Heart left ventricle (tissue), 16 donors: ENCODE results near the gene SYMPK. TPM values are rescaled to one million over a fixed set of nuclear protein-coding genes. Genes with fewer than 3 reads are reported as not detected.
A peak's percentile ranks its signal among the peaks of the same experiment; 100 is the strongest.

Experiments
- ATAC-seq, 4 donors: fragments of 200-7000 bp; cut with Tn5 transposase; one replicate each; pipeline ENCODE4 v1.9.1; 2020 to 2022; ENCODE audit warnings: moderate library complexity in 4 of 4, mild to moderate bottlenecking in 3 of 4, moderate number of reproducible peaks in 1 of 4
- DNase-seq, 5 donors: peaks; one replicate each; pipeline ENCODE4 v3.0.0-alpha.2; 2020
- H3K27ac ChIP-seq, 12 donors: fragments of 200-600 bp; sonication (generic) in 4 of 12; one replicate each; pipeline versions ENCODE4 v1.5.0 to v1.8.0; 2016 to 2022; ENCODE audit warnings: mild to moderate bottlenecking in 2 of 12
- H3K27me3 ChIP-seq, 9 donors: fragments of 200-600 bp; sonication (generic) in 2 of 9; one replicate each; pipeline versions ENCODE4 v1.5.1 to v1.8.0; 2016 to 2022; ENCODE audit warnings: mild to moderate bottlenecking in 3 of 9
- H3K36me3 ChIP-seq, 9 donors: fragments of 200-600 bp; sonication (generic) in 2 of 9; one replicate each; pipeline versions ENCODE4 v1.5.0 to v1.8.0; 2018 to 2022; ENCODE audit warnings: mild to moderate bottlenecking in 2 of 9
- H3K4me1 ChIP-seq, 12 donors: fragments of 200-600 bp; sonication (generic) in 4 of 12; one replicate each; pipeline versions ENCODE4 v1.5.0 to v1.8.0; 2016 to 2022; ENCODE audit warnings: mild to moderate bottlenecking in 3 of 12
- H3K4me3 ChIP-seq, 12 donors: fragments of 200-600 bp; sonication (generic) in 4 of 12; one replicate each; pipeline versions ENCODE4 v1.5.0 to v1.8.0; 2017 to 2022; ENCODE audit warnings: mild to moderate bottlenecking in 9 of 12, moderate library complexity in 4 of 12
- H3K9me3 ChIP-seq, 12 donors: fragments of 200-600 bp; sonication (generic) in 4 of 12; one replicate each; pipeline versions ENCODE4 v1.5.0 to v1.8.0; 2016 to 2022; ENCODE audit warnings: mild to moderate bottlenecking in 1 of 12
- POLR2A ChIP-seq, 2 donors: fragments of 450-650 bp; IDR thresholded peaks; one replicate each; pipeline ENCODE4 v1.6.1; 2017; ENCODE audit warnings: antibody characterized with exemption in 2 of 2, mild to moderate bottlenecking in 2 of 2, moderate library complexity in 2 of 2
- WGBS, 4 donors: extraction: QIAGEN DNeasy Blood & Tissue Kit in 2 of 4; methylation state at CpG; one replicate each; pipeline versions ENCODE4 v1.1.5 to v1.1.7; 2013 to 2018; 5-methylcytosine and 5-hydroxymethylcytosine counted together
- intact Hi-C, 10 donors: fragments of 100-400 bp; cut with DNase I; formaldehyde crosslinking; loops; one replicate each; pipeline versions ENCODE4 v1.11.1 to v1.14.2; 2022
- polyA plus RNA-seq, 2 donors: library from polyadenylated mRNA; stranded (reverse); fragments of 200-250 nt; gene quantifications; one replicate each; pipeline ENCODE4 v1.2.3, GENCODE V29; 2013
- total RNA-seq, 9 donors: library from RNA; depleted of rRNA in 2 of 9; stranded (reverse); fragments of >200 nt in 2 of 9; fragmentation: NEBNext Ultra II Directional in 3 of 9; extraction: Animal tissue kit (Norgen Biotek cat#: 25700) in 3 of 9; gene quantifications; one replicate each; pipeline versions ENCODE4 v1.1.0 to v1.2.4, GENCODE V29; 2016 to 2023
- TF ChIP-seq, protein P1 (sequence below), 12 donors: fragments of 200-600 bp; sonication (generic) in 4 of 12; IDR thresholded peaks; one replicate each; pipeline versions ENCODE4 v1.5.0 to v1.8.0; 2018 to 2022; ENCODE audit warnings: antibody characterized with exemption in 12 of 12, mild to moderate bottlenecking in 5 of 12
- donor health status: ischemic (EF 13 %, LVEDD 7.1; RV severe dilation, severe dysfunction).
- donor health status: healthy with polysubstance abuse.
- donor health status: DM: no; HTN: yes; CAD: no.
- donor health status: DM: no; HTN: no; CAD: no.
- donor health status: ischemic (EF 25% LVEDD 6.9; RV normal size, moderate dysfunction).
- donor health status: ischemic (EF 25% LVEDD 5.7; RV mildly dilated, moderate dysfunction).
- donor health status: healthy.
- donor health status: DM: yes; HTN: yes; CAD: no.
- donor health status: ischemic (EF 35%, LVEDD 5.7; RV mildly dilated, moderate dysfunction).
- donor health status: nonischemic (EF 11% LVEDD 7.7; RV severe dilation, severe dysfunction).
- donor health status: DM: yes; HTN: yes; CAD: no.
- donor health status: PGD.
- donor health status: ischemic (EF 29% LVEDD 5.4; RV normal size, mild dysfunction).
- donor health status: nonischemic (EF 23%, LVEDD 6.1; RV moderate dilation, normal function).

The SYMPK gene
- total and polyA plus RNA-seq, 11 donors, result 21.9 to 47.7 (median 34.3) TPM

GRCh38 chr19:45901432-45901911, 38.5 kb upstream of the SYMPK start:
- WGBS, 4 donors, result 4 to 24% (median 14%) methylated on average over 33 to 69 of the region's 69 CpGs
- H3K27ac ChIP-seq, result peak overlapping the region in 3 of 12 donors; percentile 20 to 81 (median 79)
- peak overlapping the region; percentile 52 to 84 (median 77) for H3K4me3 ChIP-seq

DNA sequence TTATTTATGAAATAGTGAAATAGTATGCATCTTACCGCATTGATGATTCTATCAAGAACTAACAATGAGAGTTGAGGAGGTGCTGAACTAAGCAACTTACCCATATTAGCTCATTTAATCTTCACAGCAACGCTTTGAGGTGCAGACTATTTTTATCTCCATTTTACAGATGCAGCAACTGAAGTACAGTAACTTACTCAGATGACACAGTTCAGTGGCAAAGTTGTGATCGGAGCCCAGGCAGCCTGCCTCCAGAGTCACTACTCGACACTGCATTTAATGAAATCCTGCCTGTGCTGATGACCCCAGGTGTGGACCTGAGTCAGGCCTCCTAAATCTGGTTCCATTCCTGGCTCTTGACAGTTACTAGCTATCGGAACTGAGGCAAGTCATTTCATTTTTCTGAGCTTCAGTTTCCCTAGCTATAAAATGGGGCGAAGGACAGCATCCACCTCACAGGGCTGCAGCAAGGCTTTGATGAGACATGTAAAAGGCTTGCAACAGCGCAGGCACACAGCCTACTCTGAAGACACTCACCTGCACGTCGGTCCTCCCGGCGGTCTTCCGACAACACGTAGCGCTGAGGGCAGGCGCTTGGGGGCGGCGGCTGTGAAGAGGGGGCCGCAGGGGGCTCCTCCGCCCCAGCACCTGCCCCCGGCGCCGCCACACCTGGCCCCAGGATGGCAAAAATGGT, 37.9 kb upstream of the SYMPK start:
- no peak for TF ChIP-seq POLR2A (IDR thresholded peaks at IDR 0.05)
- TF ChIP-seq, protein P1, sequence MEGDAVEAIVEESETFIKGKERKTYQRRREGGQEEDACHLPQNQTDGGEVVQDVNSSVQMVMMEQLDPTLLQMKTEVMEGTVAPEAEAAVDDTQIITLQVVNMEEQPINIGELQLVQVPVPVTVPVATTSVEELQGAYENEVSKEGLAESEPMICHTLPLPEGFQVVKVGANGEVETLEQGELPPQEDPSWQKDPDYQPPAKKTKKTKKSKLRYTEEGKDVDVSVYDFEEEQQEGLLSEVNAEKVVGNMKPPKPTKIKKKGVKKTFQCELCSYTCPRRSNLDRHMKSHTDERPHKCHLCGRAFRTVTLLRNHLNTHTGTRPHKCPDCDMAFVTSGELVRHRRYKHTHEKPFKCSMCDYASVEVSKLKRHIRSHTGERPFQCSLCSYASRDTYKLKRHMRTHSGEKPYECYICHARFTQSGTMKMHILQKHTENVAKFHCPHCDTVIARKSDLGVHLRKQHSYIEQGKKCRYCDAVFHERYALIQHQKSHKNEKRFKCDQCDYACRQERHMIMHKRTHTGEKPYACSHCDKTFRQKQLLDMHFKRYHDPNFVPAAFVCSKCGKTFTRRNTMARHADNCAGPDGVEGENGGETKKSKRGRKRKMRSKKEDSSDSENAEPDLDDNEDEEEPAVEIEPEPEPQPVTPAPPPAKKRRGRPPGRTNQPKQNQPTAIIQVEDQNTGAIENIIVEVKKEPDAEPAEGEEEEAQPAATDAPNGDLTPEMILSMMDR (IDR thresholded peaks at IDR 0.05), result no peak
- no peak for ATAC-seq
- Histone ChIP-seq H3K4me1 (peaks cover 3 to 26% (median 16%) of the 10 kb centered on the region in 12 donors), H3K27ac (peak overlapping the region in 2 of 12 donors; percentile 20 to 81), H3K9me3 (no peaks in the 10 kb centered on the region), H3K27me3 (no peaks in the 10 kb centered on the region), H3K36me3 (peaks cover 0 to 39% (median 22%) of the 10 kb centered on the region in 9 donors), H3K4me3 (peak overlapping the region; percentile 52 to 84 (median 77))
- DNase-seq, result no peak
- 73 to 78% (median 75%) methylated on average over 11 to 22 of the region's 22 CpGs for WGBS, 4 donors
- intact Hi-C loops, result loop anchor here in 2 of 10 donors (5.0 kb wide), 2 partner anchors 106 to 116 kb away; no protein-coding TSS in a partner anchor

More at GRCh38 chr19:45901432-45901911, 38.5 kb upstream of the SYMPK start:
- intact Hi-C loops, result loop anchor here in 2 of 10 donors (5.0 kb wide), 2 partner anchors 106 to 116 kb away; no protein-coding TSS in a partner anchor
- no peaks in the 10 kb centered on the region for H3K9me3 ChIP-seq
- no peaks in the 10 kb centered on the region for H3K27me3 ChIP-seq
- TF ChIP-seq, protein P1 (IDR thresholded peaks at IDR 0.05), result no peak
- TF ChIP-seq POLR2A (IDR thresholded peaks at IDR 0.05), result no peak
- H3K4me1 ChIP-seq, result peaks cover 3 to 26% (median 16%) of the 10 kb centered on the region in 12 donors
- DNase-seq, result peak in 3 of 5 donors; percentile 36 to 58 (median 50)
- H3K36me3 ChIP-seq, result peaks cover 0 to 39% (median 21%) of the 10 kb centered on the region in 9 donors
- ATAC-seq, result no peak

- Histone ChIP-seq H3K9me3 (no peaks in the 10 kb centered on the region), H3K4me3 (no peak overlapping the region), H3K36me3 (peaks cover 0 to 47% (median 29%) of the 10 kb centered on the region in 9 donors), H3K27ac (no peak overlapping the region), H3K27me3 (no peaks in the 10 kb centered on the region), H3K4me1 (peaks cover 3 to 26% (median 16%) of the 10 kb centered on the region in 12 donors)
- DNase-seq, result no peak
- ATAC-seq, result no peak
- intact Hi-C loops, result loop anchor here in 2 of 10 donors (5.0 kb wide), 2 partner anchors 107 to 117 kb away; no protein-coding TSS in a partner anchor
- TF ChIP-seq, protein P1 (IDR thresholded peaks at IDR 0.05), result no peak
- no peak for TF ChIP-seq POLR2A (IDR thresholded peaks at IDR 0.05)
- 94 to 98% (median 96%) methylated on average over 4 of the region's 4 CpGs for WGBS, 4 donors
These were observed 37.1 kb upstream of the SYMPK start for GRCh38 chr19:45899919-45900589.

- Histone ChIP-seq H3K4me1 (peaks cover 3 to 26% (median 16%) of the 10 kb centered on the region in 12 donors), H3K36me3 (peaks cover 0 to 55% (median 34%) of the 10 kb centered on the region in 9 donors), H3K4me3 (no peak overlapping the region), H3K9me3 (no peaks in the 10 kb centered on the region), H3K27me3 (no peaks in the 10 kb centered on the region), H3K27ac (no peak overlapping the region)
- 95 to 99% (median 95%) methylated on average over 7 of the region's 7 CpGs for WGBS, 4 donors
- intact Hi-C loops, result no loop called here
- TF ChIP-seq, protein P1 (IDR thresholded peaks at IDR 0.05), result no peak
- TF ChIP-seq POLR2A (IDR thresholded peaks at IDR 0.05), result no peak
- DNase-seq (no peak), ATAC-seq (no peak)
These were observed 36.3 kb upstream of the SYMPK start for GRCh38 chr19:45899253-45899652.
